Glutamatergic neuron (in vitro differentiated cells): Measurements from ENCODE around the gene GMDS. TPM values are rescaled to one million over a fixed set of nuclear protein-coding genes. Genes with fewer than 3 reads are reported as not detected.

ENCODE experiments used
- DNase-seq: peaks from one replicate; pipeline ENCODE4 v3.0.0; 2022
- H3K27ac Mint-ChIP-seq: one replicate; pipeline ENCODE4 v1.8.0; 2020; ENCODE audit warnings: mild to moderate bottlenecking, mixed read lengths, inconsistent platforms; ENCODE audit not compliant: unreplicated experiment
- H3K27me3 Mint-ChIP-seq: one replicate; pipeline ENCODE4 v1.8.0; 2020; ENCODE audit warnings: mild to moderate bottlenecking, moderate library complexity, mixed read lengths, inconsistent platforms; ENCODE audit not compliant: unreplicated experiment
- H3K36me3 Mint-ChIP-seq: one replicate; pipeline ENCODE4 v1.8.0; 2020; ENCODE audit warnings: mild to moderate bottlenecking, mixed read lengths, inconsistent platforms; ENCODE audit not compliant: unreplicated experiment
- H3K4me1 Mint-ChIP-seq: one replicate; pipeline ENCODE4 v1.8.0; 2020; ENCODE audit warnings: mild to moderate bottlenecking, low read depth, mixed read lengths, inconsistent platforms; ENCODE audit not compliant: unreplicated experiment
- H3K4me3 Mint-ChIP-seq: one replicate; pipeline ENCODE4 v1.8.0; 2020; ENCODE audit warnings: mild to moderate bottlenecking, mixed read lengths, inconsistent platforms; ENCODE audit not compliant: unreplicated experiment
- H3K9me3 Mint-ChIP-seq: one replicate; pipeline ENCODE4 v1.8.0; 2020; ENCODE audit warnings: mild to moderate bottlenecking, moderate library complexity, mixed read lengths, inconsistent platforms; ENCODE audit not compliant: unreplicated experiment
- total RNA-seq: library from RNA; stranded (reverse); fragmentation: NEBNext Ultra II Directional; extraction: Animal tissue kit (Norgen Biotek cat#: 25700); gene quantifications from one replicate; pipeline ENCODE4 v1.2.1, GENCODE V29; 2021; ENCODE audit not compliant: unreplicated experiment
- TF ChIP-seq, protein P1 (sequence below): fragments of 200-600 bp; sonication (generic); IDR thresholded peaks from one replicate; pipeline ENCODE4 v1.5.0; 2021; ENCODE audit not compliant: partially characterized antibody, unreplicated experiment

The GMDS gene
- total RNA-seq, 1 donor from 2014 or later = 8.9 TPM

DNA sequence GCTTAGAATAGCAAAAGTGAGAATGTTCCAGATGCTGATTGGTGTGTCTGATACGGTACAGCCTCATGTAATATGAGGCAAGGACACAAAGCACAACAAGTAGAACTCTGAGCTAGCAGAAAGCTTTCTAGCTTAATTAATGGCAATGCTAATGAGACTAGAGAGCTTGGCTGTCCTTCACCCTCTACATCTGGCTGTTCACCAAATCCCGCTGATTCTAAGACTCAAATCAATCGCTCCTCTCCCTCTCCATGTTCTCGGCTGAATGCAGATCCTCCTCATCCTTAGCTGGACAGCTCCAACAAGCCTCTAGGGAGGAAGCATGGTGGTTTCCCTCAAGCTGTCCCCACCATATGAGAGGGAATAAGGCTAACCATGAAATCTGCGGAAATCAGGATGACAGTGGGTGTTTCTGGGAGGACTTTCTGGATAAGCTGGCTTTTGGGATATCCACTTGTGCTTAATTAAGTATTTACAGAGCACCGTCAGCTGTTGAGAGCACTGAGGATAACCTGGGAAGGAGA, 506.8 kb downstream of the GMDS start:
- TF ChIP-seq, protein P1, sequence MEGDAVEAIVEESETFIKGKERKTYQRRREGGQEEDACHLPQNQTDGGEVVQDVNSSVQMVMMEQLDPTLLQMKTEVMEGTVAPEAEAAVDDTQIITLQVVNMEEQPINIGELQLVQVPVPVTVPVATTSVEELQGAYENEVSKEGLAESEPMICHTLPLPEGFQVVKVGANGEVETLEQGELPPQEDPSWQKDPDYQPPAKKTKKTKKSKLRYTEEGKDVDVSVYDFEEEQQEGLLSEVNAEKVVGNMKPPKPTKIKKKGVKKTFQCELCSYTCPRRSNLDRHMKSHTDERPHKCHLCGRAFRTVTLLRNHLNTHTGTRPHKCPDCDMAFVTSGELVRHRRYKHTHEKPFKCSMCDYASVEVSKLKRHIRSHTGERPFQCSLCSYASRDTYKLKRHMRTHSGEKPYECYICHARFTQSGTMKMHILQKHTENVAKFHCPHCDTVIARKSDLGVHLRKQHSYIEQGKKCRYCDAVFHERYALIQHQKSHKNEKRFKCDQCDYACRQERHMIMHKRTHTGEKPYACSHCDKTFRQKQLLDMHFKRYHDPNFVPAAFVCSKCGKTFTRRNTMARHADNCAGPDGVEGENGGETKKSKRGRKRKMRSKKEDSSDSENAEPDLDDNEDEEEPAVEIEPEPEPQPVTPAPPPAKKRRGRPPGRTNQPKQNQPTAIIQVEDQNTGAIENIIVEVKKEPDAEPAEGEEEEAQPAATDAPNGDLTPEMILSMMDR = no peak
- Mint-ChIP-seq H3K4me1 (peaks cover 4% of the 10 kb centered on the region), H3K27me3 (no peaks in the 10 kb centered on the region), H3K36me3 (no peaks in the 10 kb centered on the region), H3K9me3 (no peaks in the 10 kb centered on the region), H3K27ac (peak overlapping the region; percentile 30), H3K4me3 (no peak overlapping the region)
- DNase-seq = no peak

DNA sequence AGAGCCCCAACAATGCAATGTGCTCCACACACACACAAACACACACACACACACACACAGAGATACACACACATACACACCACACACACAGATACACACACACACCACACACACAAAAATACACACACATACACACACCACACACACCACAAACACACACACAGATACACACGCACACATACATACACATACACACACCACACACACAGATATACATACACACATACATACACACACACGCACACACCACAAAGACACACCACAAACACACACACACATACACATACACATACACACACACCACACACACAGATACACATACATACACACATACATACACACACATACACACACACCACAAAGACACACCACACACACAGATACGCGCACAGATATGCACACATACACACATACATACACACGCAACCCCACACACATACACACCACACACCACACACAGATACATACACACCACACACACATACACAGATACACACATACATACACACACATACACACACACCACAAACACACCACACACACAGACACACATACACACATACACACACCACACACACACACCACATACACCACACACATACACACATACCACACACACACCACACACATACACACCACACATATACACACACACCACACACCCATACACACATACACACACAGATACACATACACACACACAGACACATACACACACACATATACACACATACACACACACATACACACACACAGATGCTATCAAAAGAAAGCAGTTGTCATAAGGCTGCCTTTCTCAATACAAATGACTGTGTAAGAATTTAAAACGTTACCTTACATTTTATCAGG, 507.7 kb downstream of the GMDS start:
- no peaks in the 10 kb centered on the region for H3K9me3 Mint-ChIP-seq
- no peaks in the 10 kb centered on the region for H3K27me3 Mint-ChIP-seq
- H3K4me1 Mint-ChIP-seq = peaks cover 7% of the 10 kb centered on the region
- no peak overlapping the region for H3K27ac Mint-ChIP-seq
- no peak overlapping the region for H3K4me3 Mint-ChIP-seq
- DNase-seq = no peak
- H3K36me3 Mint-ChIP-seq = no peaks in the 10 kb centered on the region
- TF ChIP-seq, protein P1 = no peak

DNA sequence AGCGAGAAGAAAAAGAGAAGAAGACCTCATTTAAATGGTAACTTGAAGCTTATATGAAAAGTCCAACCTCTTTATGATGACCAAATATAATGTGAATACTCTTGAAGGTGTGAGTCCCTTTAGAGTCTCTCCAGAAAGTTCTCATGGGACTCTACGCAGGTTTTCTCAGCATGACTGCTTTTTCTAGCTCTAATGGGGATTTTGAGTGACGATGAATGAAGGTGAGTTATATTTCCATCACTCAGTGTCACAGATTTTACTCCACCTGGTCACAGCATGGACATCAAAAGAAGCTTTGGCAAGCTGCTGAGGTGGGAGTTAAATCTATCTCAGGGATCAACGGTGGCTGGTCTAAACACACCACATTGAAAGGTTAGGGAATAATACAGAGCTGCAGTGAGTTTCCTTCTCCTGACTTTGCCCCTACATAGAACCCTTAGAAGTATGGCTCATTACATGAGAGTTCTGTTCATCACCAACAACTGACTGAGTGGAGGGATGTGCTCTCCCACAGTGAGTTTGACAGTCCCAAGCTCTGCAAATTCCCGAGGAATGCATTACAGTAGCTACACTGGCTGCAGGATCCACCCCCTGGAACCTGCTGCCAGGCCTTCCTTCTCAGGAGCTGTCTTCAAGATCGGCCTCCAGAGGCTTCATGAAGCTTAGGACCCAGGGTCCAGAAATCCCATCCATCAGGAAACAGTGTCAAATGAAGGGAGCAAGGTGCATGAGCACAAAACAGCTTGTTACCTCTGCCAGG, 508.9 kb downstream of the GMDS start:
- Mint-ChIP-seq H3K27ac (no peak overlapping the region), H3K9me3 (no peaks in the 10 kb centered on the region), H3K4me1 (peaks cover 7% of the 10 kb centered on the region), H3K4me3 (no peak overlapping the region), H3K36me3 (no peaks in the 10 kb centered on the region), H3K27me3 (peaks cover 1% of the 10 kb centered on the region)
- no peak for DNase-seq
- TF ChIP-seq, protein P1 = no peak

DNA sequence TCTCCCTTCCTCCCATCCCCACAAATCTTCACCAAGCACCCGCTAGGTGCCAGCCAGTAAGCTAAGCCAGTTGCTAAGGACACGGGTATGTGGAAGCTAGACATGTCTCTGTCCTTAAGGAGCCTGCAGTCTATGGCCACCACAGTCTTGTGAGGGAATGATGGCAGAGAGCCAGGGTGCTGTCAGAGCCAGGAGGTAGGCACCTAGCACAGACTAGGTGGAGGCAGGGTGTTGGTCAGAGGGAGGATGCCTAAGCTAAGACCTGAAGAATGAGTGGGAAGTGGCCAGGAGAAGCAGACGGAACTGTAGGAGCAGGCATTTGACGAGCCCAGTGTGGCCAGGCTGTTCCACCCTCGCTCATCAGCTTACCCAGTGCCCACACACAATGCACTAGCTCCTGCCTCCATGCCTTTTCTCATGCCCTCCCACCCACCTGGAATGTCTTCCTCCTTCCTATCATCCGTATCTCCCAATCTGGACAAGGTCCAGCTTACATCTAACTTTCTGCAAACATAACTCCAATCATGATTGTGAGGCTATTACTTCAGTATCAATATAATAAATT, 510.1 kb downstream of the GMDS start:
- H3K4me1 Mint-ChIP-seq = peaks cover 7% of the 10 kb centered on the region
- no peak overlapping the region for H3K27ac Mint-ChIP-seq
- DNase-seq = no peak
- H3K4me3 Mint-ChIP-seq = no peak overlapping the region
- TF ChIP-seq, protein P1 = no peak
- peaks cover 3% of the 10 kb centered on the region for H3K9me3 Mint-ChIP-seq
- peaks cover 6% of the 10 kb centered on the region for H3K36me3 Mint-ChIP-seq
- H3K27me3 Mint-ChIP-seq = peaks cover 1% of the 10 kb centered on the region
